K562 (cell line): ENCODE results near the gene ZDHHC14.

Experiments
- CAMTA2 ChIP-seq: fragments of 250-450 bp; sonication (Bioruptor Pico); conservative IDR thresholded peaks from 2 replicates; pipeline ENCODE4 v1.5.1; 2022
- FOXK1 ChIP-seq: sonication (generic); formaldehyde crosslinking; IDR thresholded peaks from 2 replicates; pipeline ENCODE4 v1.8.0; 2022; ENCODE audit warnings: missing genetic modification reagents, mild to moderate bottlenecking, borderline replicate concordance
- HDAC8 ChIP-seq: fragments of 450-650 bp; IDR thresholded peaks from 2 replicates; pipeline ENCODE4 v1.6.1; 2016; ENCODE audit warnings: mild to moderate bottlenecking, missing genetic modification characterization, moderate library complexity, missing compliant biosample characterization
- JUN ChIP-seq, 2 experiments: sonication (generic) in 1 of 2; formaldehyde crosslinking in 1 of 2; IDR thresholded peaks; 2 replicates each; pipeline versions ENCODE4 v1.6.1 to v1.8.0; 2012 to 2022; ENCODE audit warnings: borderline replicate concordance in 2 of 2, mild to moderate bottlenecking in 2 of 2, improper control_type of control experiment in 1 of 2, low read depth in 1 of 2, low read length in 1 of 2, missing genetic modification reagents in 1 of 2
- MYC ChIP-seq, 2 experiments: fragments of 250-450 bp in 1 of 2; sonication (Bioruptor Pico) in 1 of 2; IDR thresholded peaks; 2 replicates each; pipeline versions ENCODE4 v1.5.1 to v1.6.1; 2012 to 2021; ENCODE audit warnings: low read depth in 2 of 2, borderline replicate concordance in 1 of 2, improper control_type of control experiment in 1 of 2, low read length in 1 of 2, mild to moderate bottlenecking in 1 of 2, moderate library complexity in 1 of 2
- MYNN ChIP-seq, 2 experiments: sonication (generic); formaldehyde crosslinking in 1 of 2; IDR thresholded peaks; 2 replicates each; pipeline versions ENCODE4 v1.5.0 to v1.6.1; 2016 to 2020; ENCODE audit warnings: antibody characterized with exemption in 1 of 2, missing genetic modification reagents in 1 of 2
- POLR2A ChIP-seq: fragments of 450-650 bp; conservative IDR thresholded peaks from 2 replicates; pipeline ENCODE4 v1.6.1; 2016
- POLR2AphosphoS2 ChIP-seq: IDR thresholded peaks from 2 replicates; pipeline ENCODE4 v1.6.1; 2012; ENCODE audit warnings: low read length, improper control_type of control experiment
- TAF7 ChIP-seq: fragments of 450-650 bp; IDR thresholded peaks from 2 replicates; pipeline ENCODE4 v1.6.1; 2016; ENCODE audit warnings: missing genetic modification characterization, missing compliant biosample characterization
- ZNF785 ChIP-seq: fragments of 250-450 bp; sonication (Bioruptor Pico); IDR thresholded peaks from 2 replicates; pipeline ENCODE4 v1.4.0; 2020; ENCODE audit warnings: mild to moderate bottlenecking
- TF ChIP-seq, protein P1 (sequence below), 2 experiments: IDR thresholded peaks in 1 of 2; conservative IDR thresholded peaks in 1 of 2; 2 replicates each; pipeline ENCODE4 v1.6.1; 2016; ENCODE audit warnings: low read depth in 2 of 2, mild to moderate bottlenecking in 1 of 2, missing compliant biosample characterization in 1 of 2, missing genetic modification characterization in 1 of 2, moderate library complexity in 1 of 2
- TF ChIP-seq, protein P2 (sequence below): sonication (generic); formaldehyde crosslinking; IDR thresholded peaks from 2 replicates; pipeline ENCODE4 v1.8.1; 2022; ENCODE audit warnings: missing genetic modification reagents
- TF ChIP-seq, protein P3 (sequence below), 2 experiments: fragments of 450-650 bp in 1 of 2; sonication (generic) in 1 of 2; formaldehyde crosslinking; conservative IDR thresholded peaks; 2 replicates each; pipeline versions ENCODE4 v1.4.0 to v1.8.1; 2020 to 2022; ENCODE audit warnings: mild to moderate bottlenecking in 1 of 2, missing genetic modification reagents in 1 of 2
- TF ChIP-seq, protein P4 (sequence below): fragments of 450-650 bp; IDR thresholded peaks from 2 replicates; pipeline ENCODE4 v1.6.1; 2016; ENCODE audit warnings: mild to moderate bottlenecking

DNA sequence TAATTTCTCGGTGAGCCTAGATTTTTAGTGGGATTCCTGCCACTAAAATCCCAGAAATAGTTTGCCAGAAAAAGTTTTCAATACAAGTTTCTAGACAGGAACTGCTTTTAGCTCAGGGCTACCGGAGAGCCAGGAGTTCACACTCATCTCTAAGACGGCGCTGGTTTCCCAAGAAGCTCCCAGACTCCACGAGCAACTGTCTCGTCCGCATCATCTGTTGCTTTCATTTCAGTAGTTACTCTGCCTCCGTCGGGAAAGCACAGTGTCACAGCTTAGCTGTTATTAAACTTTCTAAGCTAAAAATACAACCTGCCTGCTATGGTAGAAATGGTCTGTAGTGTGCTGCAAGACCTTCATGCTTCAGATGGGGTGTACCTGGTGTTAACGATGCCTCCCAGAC is 244.8 kb downstream of the ZDHHC14 start:
- TF ChIP-seq FOXK1 (CRISPR knock-in tag) (no peak), JUN (IDR thresholded peaks at IDR 0.05; ENCODE audit: borderline replicate concordance, low read depth, low read length) (no peak), JUN (CRISPR knock-in tag; IDR thresholded peaks at IDR 0.05; ENCODE audit: borderline replicate concordance) (no peak), POLR2A (no peak), ZNF785 (CRISPR knock-in tag) (no peak), TAF7 (tag) (no peak), POLR2AphosphoS2 (no peak), MYNN (IDR thresholded peaks at IDR 0.05) (no peak), MYNN (CRISPR knock-in tag; IDR thresholded peaks at IDR 0.05) (no peak), HDAC8 (tag) (no peak), CAMTA2 (CRISPR knock-in tag) (no peak), MYC (IDR thresholded peaks at IDR 0.05; ENCODE audit: low read depth, low read length) (no peak), MYC (CRISPR knock-in tag; IDR thresholded peaks at IDR 0.05; ENCODE audit: borderline replicate concordance, low read depth) (no peak)
- TF ChIP-seq, protein P1, sequence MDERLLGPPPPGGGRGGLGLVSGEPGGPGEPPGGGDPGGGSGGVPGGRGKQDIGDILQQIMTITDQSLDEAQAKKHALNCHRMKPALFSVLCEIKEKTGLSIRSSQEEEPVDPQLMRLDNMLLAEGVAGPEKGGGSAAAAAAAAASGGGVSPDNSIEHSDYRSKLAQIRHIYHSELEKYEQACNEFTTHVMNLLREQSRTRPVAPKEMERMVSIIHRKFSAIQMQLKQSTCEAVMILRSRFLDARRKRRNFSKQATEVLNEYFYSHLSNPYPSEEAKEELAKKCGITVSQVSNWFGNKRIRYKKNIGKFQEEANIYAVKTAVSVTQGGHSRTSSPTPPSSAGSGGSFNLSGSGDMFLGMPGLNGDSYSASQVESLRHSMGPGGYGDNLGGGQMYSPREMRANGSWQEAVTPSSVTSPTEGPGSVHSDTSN (CRISPR knock-in tag; IDR thresholded peaks at IDR 0.05; ENCODE audit: low read depth): no peak
- TF ChIP-seq, protein P1 (tag; conservative IDR thresholded peaks at IDR 0.05; ENCODE audit: low read depth): no peak
- TF ChIP-seq, protein P2, sequence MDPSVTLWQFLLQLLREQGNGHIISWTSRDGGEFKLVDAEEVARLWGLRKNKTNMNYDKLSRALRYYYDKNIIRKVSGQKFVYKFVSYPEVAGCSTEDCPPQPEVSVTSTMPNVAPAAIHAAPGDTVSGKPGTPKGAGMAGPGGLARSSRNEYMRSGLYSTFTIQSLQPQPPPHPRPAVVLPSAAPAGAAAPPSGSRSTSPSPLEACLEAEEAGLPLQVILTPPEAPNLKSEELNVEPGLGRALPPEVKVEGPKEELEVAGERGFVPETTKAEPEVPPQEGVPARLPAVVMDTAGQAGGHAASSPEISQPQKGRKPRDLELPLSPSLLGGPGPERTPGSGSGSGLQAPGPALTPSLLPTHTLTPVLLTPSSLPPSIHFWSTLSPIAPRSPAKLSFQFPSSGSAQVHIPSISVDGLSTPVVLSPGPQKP (CRISPR knock-in tag): no peak
- TF ChIP-seq, protein P3, sequence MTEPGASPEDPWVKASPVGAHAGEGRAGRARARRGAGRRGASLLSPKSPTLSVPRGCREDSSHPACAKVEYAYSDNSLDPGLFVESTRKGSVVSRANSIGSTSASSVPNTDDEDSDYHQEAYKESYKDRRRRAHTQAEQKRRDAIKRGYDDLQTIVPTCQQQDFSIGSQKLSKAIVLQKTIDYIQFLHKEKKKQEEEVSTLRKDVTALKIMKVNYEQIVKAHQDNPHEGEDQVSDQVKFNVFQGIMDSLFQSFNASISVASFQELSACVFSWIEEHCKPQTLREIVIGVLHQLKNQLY (CRISPR knock-in tag; conservative IDR thresholded peaks at IDR 0.05): no peak
- TF ChIP-seq, protein P4, sequence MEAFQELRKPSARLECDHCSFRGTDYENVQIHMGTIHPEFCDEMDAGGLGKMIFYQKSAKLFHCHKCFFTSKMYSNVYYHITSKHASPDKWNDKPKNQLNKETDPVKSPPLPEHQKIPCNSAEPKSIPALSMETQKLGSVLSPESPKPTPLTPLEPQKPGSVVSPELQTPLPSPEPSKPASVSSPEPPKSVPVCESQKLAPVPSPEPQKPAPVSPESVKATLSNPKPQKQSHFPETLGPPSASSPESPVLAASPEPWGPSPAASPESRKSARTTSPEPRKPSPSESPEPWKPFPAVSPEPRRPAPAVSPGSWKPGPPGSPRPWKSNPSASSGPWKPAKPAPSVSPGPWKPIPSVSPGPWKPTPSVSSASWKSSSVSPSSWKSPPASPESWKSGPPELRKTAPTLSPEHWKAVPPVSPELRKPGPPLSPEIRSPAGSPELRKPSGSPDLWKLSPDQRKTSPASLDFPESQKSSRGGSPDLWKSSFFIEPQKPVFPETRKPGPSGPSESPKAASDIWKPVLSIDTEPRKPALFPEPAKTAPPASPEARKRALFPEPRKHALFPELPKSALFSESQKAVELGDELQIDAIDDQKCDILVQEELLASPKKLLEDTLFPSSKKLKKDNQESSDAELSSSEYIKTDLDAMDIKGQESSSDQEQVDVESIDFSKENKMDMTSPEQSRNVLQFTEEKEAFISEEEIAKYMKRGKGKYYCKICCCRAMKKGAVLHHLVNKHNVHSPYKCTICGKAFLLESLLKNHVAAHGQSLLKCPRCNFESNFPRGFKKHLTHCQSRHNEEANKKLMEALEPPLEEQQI: no peak
